Sigmoid colon (tissue), 7 donors: ENCODE measurements around the gene CABP4. TPM values are rescaled to one million over a fixed set of nuclear protein-coding genes. Genes with fewer than 3 reads are reported as not detected.

Experiments
- DNase-seq: peaks from one replicate; pipeline ENCODE4 v3.0.0-alpha.2; 2019
- H3K27ac ChIP-seq, 4 donors: fragments of 200-600 bp; sonication (generic); one replicate each; pipeline ENCODE4 v1.5.1; 2016 to 2019; ENCODE audit warnings: mild to moderate bottlenecking in 1 of 4
- H3K27me3 ChIP-seq, 3 donors: fragments of 200-600 bp; sonication (generic); one replicate each; pipeline ENCODE4 v1.5.1; 2019; ENCODE audit warnings: mild to moderate bottlenecking in 1 of 3
- H3K36me3 ChIP-seq, 4 donors: fragments of 200-600 bp; sonication (generic); one replicate each; pipeline ENCODE4 v1.5.1; 2016 to 2019
- H3K4me1 ChIP-seq, 4 donors: fragments of 200-600 bp; sonication (generic); one replicate each; pipeline ENCODE4 v1.5.1; 2017 to 2019
- H3K4me3 ChIP-seq, 4 donors: fragments of 200-600 bp; sonication (generic); one replicate each; pipeline ENCODE4 v1.5.1; 2017 to 2019; ENCODE audit warnings: mild to moderate bottlenecking in 2 of 4, moderate library complexity in 1 of 4
- H3K9me3 ChIP-seq, 4 donors: fragments of 200-600 bp in 3 of 4; sonication (generic) in 3 of 4; one replicate each; pipeline versions ENCODE4 v1.5.1 to v1.6.1; 2013 to 2019
- EP300 ChIP-seq, 4 donors: sonication (generic); formaldehyde crosslinking; IDR thresholded peaks; one replicate each; pipeline ENCODE4 v1.6.1; 2017; ENCODE audit warnings: antibody characterized with exemption in 4 of 4
- POLR2A ChIP-seq, 2 donors: fragments of 450-650 bp; IDR thresholded peaks; one replicate each; pipeline ENCODE4 v1.6.1; 2016; ENCODE audit warnings: antibody characterized with exemption in 2 of 2, mild to moderate bottlenecking in 2 of 2, moderate library complexity in 2 of 2
- POLR2AphosphoS5 ChIP-seq, 4 donors: sonication (generic); formaldehyde crosslinking; IDR thresholded peaks; one replicate each; pipeline ENCODE4 v1.6.1; 2017; ENCODE audit warnings: antibody characterized with exemption in 4 of 4
- WGBS, 2 donors: extraction: QIAGEN DNeasy Blood & Tissue Kit; methylation state at CpG; one replicate each; pipeline ENCODE4 v1.1.7; 2013; 5-methylcytosine and 5-hydroxymethylcytosine counted together
- intact Hi-C: fragments of 100-400 bp; cut with DNase I; formaldehyde crosslinking; loops from one replicate; pipeline ENCODE4 v1.15.1; 2023
- polyA plus RNA-seq, 3 donors: library from polyadenylated mRNA; stranded (reverse); fragments of 200-250 nt; gene quantifications; one replicate each; pipeline ENCODE4 v1.2.3, GENCODE V29; 2013
- total RNA-seq, 4 donors: library from RNA; depleted of rRNA; stranded (reverse); fragments of >200 nt; gene quantifications; one replicate each; pipeline ENCODE4 v1.1.0, GENCODE V29; 2016
- TF ChIP-seq, protein P1 (sequence below), 4 experiments: fragments of 450-650 bp in 3 of 4; fragments of 200-600 bp in 1 of 4; IDR thresholded peaks; one replicate each; pipeline ENCODE4 v1.5.1; 2016 to 2019; ENCODE audit warnings: antibody characterized with exemption in 4 of 4, mild to moderate bottlenecking in 3 of 4, moderate library complexity in 2 of 4
- donor health status: healthy with polysubstance abuse.
- donor health status: Bipolar disorder and iron deficiency.
- donor health status: healthy.

Gene CABP4
- total and polyA plus RNA-seq, 7 donors: 0.41 to 1.5 (median 0.61) TPM; not detected in 1

DNA sequence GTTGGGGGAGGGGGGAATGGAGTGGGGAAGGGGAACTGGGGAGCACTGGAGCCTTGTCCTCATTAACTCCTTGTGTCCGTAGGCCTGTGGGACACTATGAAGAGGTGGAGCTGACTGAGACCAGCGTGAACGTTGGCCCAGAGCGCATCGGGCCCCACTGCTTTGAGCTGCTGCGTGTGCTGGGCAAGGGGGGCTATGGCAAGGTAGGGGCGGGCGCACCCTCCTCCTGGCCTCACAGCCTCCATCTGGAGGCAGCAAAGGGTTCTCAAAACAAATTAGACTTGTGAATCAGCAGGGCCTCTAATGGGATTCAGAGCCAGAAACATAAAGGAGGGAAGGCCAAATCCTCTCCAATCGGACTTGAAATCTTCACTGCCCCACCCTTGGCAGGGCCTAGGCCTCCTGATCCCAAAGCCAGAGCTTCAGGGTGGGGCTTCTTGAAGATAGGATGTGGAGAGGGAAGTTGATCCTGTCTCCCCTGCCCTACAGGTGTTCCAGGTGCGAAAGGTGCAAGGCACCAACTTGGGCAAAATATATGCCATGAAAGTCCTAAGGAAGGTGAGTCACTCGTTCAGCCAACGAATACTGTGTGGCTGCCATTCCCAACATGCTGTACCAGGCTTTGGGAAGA, 26.0 kb upstream of the CABP4 start:
- WGBS, 2 donors: 29 to 47% methylated on average over 12 of the region's 12 CpGs
- peaks cover 17 to 49% (median 28%) of the 10 kb centered on the region in 4 donors for H3K36me3 ChIP-seq
- H3K4me3 ChIP-seq: peak overlapping the region; percentile 66 to 91 (median 72)
- intact Hi-C loops: loop anchor here (5.0 kb wide), 1 partner anchor 78 kb away; the partner anchor contains the start of genes CDK2AP2 and PITPNM1
- H3K9me3 ChIP-seq: no peaks in the 10 kb centered on the region
- H3K4me1 ChIP-seq: peaks cover 0 to 19% (median 18%) of the 10 kb centered on the region in 4 donors
- TF ChIP-seq POLR2AphosphoS5 (IDR thresholded peaks at IDR 0.05) (no peak), EP300 (IDR thresholded peaks at IDR 0.05) (no peak), POLR2A (IDR thresholded peaks at IDR 0.05) (no peak)
- TF ChIP-seq, protein P1, sequence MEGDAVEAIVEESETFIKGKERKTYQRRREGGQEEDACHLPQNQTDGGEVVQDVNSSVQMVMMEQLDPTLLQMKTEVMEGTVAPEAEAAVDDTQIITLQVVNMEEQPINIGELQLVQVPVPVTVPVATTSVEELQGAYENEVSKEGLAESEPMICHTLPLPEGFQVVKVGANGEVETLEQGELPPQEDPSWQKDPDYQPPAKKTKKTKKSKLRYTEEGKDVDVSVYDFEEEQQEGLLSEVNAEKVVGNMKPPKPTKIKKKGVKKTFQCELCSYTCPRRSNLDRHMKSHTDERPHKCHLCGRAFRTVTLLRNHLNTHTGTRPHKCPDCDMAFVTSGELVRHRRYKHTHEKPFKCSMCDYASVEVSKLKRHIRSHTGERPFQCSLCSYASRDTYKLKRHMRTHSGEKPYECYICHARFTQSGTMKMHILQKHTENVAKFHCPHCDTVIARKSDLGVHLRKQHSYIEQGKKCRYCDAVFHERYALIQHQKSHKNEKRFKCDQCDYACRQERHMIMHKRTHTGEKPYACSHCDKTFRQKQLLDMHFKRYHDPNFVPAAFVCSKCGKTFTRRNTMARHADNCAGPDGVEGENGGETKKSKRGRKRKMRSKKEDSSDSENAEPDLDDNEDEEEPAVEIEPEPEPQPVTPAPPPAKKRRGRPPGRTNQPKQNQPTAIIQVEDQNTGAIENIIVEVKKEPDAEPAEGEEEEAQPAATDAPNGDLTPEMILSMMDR (IDR thresholded peaks at IDR 0.05): no peak
- H3K27ac ChIP-seq: peak overlapping the region; percentile 87 to 92 (median 90)
- DNase-seq: no peak
- H3K27me3 ChIP-seq: no peaks in the 10 kb centered on the region

DNA sequence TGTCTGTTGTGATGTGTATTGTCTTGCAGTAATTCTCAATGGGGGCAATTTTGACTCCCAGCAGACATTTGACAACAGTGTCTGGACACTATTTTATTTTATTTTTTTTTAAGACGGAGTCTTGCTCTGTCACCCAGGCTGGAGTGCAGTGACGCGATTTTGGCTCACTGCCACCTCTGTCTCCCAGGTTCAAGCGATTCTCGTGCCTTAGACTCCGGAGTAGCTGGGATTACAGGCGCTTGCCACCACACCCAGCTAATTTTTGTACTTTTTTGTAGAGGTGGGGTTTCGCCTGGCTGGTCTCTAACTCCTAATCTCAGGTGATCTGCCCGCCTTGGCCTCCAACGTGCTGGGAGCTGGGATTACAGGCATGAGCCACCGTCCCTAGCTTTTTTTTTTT, 25.4 kb upstream of the CABP4 start:
- 72 to 84% methylated on average over 11 of the region's 11 CpGs for WGBS, 2 donors
- Histone ChIP-seq H3K27ac (peak overlapping the region in 1 of 4 donors; percentile 87), H3K4me3 (no peak overlapping the region), H3K9me3 (no peaks in the 10 kb centered on the region), H3K36me3 (peaks cover 17 to 54% (median 34%) of the 10 kb centered on the region in 4 donors), H3K4me1 (peaks cover 0 to 19% (median 18%) of the 10 kb centered on the region in 4 donors), H3K27me3 (no peaks in the 10 kb centered on the region)
- TF ChIP-seq POLR2A (IDR thresholded peaks at IDR 0.05) (no peak), EP300 (IDR thresholded peaks at IDR 0.05) (no peak), POLR2AphosphoS5 (IDR thresholded peaks at IDR 0.05) (no peak)
- TF ChIP-seq, protein P1 (IDR thresholded peaks at IDR 0.05): no peak
- no peak for DNase-seq
- intact Hi-C loops: loop anchor here (5.0 kb wide), 1 partner anchor 78 kb away; the partner anchor contains the start of genes CDK2AP2 and PITPNM1

DNA sequence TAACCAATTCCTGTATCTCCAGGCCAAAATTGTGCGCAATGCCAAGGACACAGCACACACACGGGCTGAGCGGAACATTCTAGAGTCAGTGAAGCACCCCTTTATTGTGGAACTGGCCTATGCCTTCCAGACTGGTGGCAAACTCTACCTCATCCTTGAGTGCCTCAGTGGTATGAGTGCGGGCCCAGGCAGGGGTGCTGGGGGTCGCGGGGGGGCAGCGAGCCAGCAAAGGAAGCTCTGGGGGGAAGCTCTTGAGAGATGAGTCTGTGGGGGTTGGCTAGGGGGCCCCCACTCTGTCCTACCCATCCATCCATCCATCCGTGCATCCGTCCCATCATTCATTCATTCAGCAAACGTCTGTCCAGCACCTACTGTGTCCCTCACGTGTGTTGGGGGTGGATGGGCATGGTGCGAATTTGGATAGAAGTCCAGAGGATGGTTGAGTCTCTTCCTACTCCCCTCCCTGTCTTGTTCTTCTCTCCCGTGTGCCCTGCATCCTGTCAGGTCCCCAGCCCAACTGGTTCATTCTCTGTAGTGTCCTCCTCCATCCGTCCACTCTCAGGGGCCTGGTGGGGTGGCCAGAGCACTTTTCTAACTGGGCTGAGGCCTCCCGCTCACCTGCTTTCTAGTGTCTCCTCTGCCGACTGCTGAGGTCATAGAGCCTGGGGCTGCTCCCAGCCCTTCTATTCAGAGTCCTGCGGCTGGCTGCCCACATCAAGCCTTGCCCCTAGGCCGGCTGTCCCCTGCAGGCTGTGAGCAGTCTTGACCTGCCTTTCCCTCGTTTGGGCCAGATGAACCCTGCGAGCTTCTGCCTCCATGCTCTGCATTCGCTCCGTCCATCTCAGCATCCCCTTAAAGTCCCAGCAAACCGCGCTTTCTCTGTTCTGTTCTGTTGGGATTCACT, 23.6 kb upstream of the CABP4 start:
- 94% methylated on average over 24 of the region's 24 CpGs for WGBS, 2 donors
- peaks cover 0 to 31% (median 24%) of the 10 kb centered on the region in 4 donors for H3K4me1 ChIP-seq
- DNase-seq: no peak
- no peaks in the 10 kb centered on the region for H3K27me3 ChIP-seq
- H3K36me3 ChIP-seq: peaks cover 17 to 70% (median 42%) of the 10 kb centered on the region in 4 donors
- no peak for TF ChIP-seq POLR2AphosphoS5 (IDR thresholded peaks at IDR 0.05)
- no peak for TF ChIP-seq POLR2A (IDR thresholded peaks at IDR 0.05)
- TF ChIP-seq EP300 (IDR thresholded peaks at IDR 0.05): no peak
- TF ChIP-seq, protein P1 (IDR thresholded peaks at IDR 0.05): no peak
- H3K4me3 ChIP-seq: no peak overlapping the region
- intact Hi-C loops: no loop called here
- H3K27ac ChIP-seq: no peak overlapping the region
- H3K9me3 ChIP-seq: no peaks in the 10 kb centered on the region

DNA sequence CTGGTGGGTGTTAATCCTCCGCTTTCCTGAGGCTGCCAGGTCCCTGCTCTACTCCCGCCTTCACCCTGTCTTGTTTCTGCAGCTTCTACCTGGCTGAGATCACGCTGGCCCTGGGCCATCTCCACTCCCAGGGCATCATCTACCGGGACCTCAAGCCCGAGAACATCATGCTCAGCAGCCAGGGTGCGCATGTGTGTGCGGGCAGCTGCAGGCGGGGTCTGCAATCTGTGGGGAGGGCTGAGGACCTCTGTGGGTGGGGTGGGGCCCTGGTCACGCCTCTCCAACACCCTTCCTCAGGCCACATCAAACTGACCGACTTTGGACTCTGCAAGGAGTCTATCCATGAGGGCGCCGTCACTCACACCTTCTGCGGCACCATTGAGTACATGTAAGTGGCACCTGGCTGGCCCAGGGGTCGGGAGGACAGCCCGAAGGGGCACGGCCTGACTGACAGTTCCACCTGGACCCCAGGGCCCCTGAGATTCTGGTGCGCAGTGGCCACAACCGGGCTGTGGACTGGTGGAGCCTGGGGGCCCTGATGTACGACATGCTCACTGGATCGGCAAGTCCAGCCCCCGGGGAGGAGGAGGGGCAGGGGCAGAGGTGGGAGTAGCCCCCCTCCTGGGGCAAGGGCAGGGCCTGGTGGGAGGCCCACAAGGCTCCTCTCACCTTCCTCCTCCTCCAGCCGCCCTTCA, 22.4 kb upstream of the CABP4 start:
- peaks cover 17 to 76% (median 43%) of the 10 kb centered on the region in 4 donors for H3K36me3 ChIP-seq
- intact Hi-C loops: no loop called here

More for the DNA sequence above, 22.4 kb upstream of the CABP4 start:
- Histone ChIP-seq H3K9me3 (no peaks in the 10 kb centered on the region), H3K27ac (no peak overlapping the region), H3K27me3 (no peaks in the 10 kb centered on the region), H3K4me3 (no peak overlapping the region), H3K4me1 (peaks cover 0 to 34% (median 22%) of the 10 kb centered on the region in 4 donors)
- TF ChIP-seq POLR2AphosphoS5 (IDR thresholded peaks at IDR 0.05): no peak
- no peak for TF ChIP-seq EP300 (IDR thresholded peaks at IDR 0.05)
- DNase-seq: no peak
- 89 to 91% methylated on average over 22 of the region's 22 CpGs for WGBS, 2 donors
